HG02610 (cell line): Measurements from ENCODE around the gene PPP1R3F.

Experiments used
- ATAC-seq: cut with Tn5 transposase; IDR thresholded peaks from one replicate; pipeline ENCODE4 v1.9.1; 2021; ENCODE audit warnings: mild to moderate bottlenecking, moderate library complexity; ENCODE audit not compliant: unreplicated experiment

The PPP1R3F gene, protein sequence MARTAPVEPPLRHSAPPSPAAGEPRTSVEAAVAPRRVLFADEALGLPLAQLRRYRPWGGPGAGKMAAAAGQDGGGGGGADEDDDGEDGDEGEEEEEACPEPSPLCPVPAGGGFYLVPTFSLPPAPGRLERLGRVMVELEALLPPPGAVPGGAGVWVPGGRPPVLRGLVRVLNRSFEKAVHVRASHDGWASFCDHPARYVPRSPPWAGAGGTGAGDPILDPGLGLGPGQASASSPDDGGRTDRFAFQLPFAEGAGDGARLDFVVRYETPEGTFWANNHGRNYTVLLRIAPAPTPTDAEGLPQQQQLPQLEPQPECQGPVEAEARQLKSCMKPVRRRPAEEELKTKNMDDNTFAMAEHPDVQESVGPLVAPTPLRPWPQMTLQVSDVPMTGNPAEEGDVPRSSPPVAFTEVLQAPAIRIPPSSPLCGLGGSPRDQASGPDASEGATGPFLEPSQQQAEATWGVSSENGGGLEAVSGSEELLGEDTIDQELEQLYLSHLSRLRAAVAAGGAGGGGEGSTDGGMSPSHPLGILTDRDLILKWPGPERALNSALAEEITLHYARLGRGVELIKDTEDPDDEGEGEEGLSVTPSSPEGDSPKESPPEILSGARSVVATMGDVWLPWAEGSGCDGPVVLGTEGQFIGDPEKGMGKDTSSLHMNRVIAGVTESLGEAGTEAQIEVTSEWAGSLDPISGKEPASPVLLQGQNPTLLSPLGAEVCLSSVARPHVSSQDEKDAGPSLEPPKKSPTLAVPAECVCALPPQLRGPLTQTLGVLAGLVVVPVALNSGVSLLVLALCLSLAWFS

DNA sequence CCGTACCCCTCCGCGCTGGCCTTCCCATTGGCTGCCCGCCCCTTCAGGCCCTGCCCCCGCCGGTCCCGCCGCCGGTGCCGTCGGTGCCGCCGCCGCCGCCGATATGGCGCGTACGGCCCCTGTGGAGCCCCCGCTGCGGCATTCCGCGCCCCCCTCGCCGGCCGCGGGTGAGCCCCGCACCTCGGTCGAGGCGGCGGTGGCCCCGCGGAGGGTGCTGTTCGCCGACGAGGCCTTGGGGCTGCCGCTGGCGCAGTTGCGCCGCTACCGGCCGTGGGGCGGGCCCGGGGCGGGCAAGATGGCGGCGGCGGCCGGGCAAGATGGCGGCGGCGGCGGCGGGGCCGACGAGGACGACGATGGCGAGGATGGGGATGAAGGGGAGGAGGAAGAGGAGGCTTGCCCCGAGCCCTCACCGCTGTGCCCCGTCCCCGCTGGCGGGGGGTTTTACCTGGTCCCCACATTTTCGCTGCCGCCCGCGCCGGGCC, at the start of gene PPP1R3F:
PPP1R3F (plus strand) TSS at position 27 of the 482 bp plus-strand sequence; CDS start at position 104, 77 bp downstream.
- ATAC-seq = peak; percentile 14

- ATAC-seq = no peak
Measured at GRCh38 chrX:49220100-49220499, 49.5 kb upstream of the PPP1R3F start.

DNA sequence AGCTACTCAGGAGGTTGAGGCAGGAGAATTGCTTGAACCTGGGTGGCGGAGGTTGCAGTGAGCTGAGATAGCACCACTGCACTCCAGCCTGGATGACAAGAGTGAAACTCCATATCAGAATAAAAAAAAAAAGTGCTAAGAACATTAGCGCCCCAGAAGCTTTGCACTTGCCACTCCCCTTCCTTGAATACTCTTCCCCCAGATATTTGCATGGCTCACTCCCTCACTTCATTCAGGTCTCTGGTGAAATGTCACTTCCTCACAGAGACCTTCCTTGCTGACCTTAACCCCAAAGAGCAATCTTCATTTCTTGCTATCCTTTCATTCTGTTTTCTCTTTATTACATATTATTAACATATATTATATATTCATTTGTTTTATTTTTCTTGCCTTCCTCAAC, 47.7 kb upstream of the PPP1R3F start:
- no peak for ATAC-seq

GRCh38 chrX:49225858-49226257, 43.7 kb upstream of the PPP1R3F start:
- no peak for ATAC-seq

GRCh38 chrX:49226946-49227345, 42.6 kb upstream of the PPP1R3F start:
- ATAC-seq = no peak

GRCh38 chrX:49227726-49228125, 41.9 kb upstream of the PPP1R3F start:
- ATAC-seq = no peak

DNA sequence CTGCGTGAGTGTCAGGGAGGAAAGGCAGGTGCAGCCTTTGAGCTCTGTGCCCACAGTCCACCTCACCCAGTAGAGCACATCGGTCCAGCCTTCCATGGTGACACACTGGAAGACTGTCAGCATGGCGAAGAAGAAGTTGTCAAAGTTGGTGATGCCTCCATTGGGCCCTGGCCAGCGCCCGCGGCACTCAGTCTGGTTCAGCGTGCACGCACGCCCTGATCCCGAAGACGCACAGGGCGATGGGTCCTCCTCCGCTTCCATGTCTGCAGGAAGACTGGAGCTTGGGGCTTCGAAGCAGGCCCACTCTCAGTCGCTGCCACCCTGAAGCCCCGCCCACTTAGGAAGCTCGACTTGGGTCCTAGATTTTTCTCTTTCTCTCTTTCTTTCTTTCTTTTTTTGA, 41.4 kb upstream of the PPP1R3F start:
- no peak for ATAC-seq

GRCh38 chrX:49230500-49231232, 38.9 kb upstream of the PPP1R3F start:
- peak; percentile 52 for ATAC-seq

DNA sequence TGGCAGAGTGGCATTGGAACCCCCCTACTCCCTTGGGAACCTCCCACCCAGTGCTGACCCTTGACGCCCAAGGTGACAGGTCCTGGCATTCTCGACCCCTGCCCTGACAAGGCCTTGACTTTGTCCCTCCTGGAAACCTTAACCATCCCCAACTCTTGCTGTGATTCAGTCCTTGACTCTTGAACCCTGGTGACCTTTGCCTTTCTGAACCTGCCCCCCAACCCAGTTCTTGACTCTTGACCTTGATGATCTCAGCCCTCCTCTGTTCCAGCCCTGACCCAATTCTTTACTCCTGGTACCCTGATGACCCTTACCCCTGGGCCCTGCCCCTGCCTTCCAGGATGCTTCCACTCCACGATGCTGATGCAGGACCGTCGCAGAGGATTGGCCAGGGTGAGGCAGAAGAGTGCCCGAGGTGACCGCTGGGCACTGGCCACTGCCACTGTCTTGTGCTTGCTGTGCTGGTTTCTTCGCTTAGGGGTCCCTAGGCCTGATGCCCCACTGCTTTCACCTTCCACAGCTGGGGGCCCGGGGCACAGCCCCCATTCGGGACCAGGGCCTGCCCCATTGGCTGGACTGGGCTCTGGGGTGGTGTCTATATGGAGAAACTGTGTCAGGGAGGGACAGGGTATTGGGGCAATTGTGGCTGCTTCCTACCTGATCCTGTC, 38.1 kb upstream of the PPP1R3F start:
- no peak for ATAC-seq

GRCh38 chrX:49232525-49232924, 37.1 kb upstream of the PPP1R3F start:
- ATAC-seq = no peak

GRCh38 chrX:49233176-49233575, 36.4 kb upstream of the PPP1R3F start, which contains the start of gene CACNA1F:
Gene CACNA1F, minus strand, starts transcription at chrX:49233340. Its CDS starts 31 bp downstream, at chrX:49233309.
- ATAC-seq = no peak

DNA sequence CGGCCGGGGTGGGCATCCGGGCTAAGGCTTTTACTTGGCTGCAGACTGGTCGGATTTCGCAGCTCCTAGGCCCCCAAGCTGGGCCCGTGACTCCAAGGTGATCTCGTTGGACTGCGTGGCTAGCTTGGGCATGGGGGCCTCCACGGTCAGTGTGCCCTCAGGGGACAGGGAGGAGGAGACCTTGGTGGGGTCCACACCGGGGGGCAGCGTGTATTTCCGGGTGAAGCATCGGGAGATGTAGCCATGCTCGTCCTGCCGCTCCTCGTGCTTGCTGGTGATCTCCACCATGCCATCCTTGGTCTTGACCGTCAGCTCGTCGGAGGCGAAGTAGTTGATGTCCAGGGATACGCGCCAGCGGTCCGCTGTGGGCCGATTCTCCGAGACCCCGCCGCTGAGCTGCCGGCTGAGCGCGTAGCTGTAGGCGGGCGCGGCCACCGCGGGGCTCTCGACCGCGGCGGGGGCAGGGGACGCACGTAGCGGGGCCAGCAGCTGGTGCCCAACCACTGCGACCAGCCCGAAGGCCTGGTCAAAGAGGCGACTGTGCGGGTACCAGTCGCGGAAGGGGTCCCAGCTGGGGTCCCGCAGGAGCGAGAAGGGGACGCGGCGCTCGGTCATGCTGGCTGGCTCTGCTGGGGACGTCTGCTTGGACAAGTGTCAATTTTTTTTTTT, 35.6 kb upstream of the PPP1R3F start:
- no peak for ATAC-seq

- ATAC-seq = no peak
Measured at GRCh38 chrX:49237060-49237459, 32.5 kb upstream of the PPP1R3F start.

DNA sequence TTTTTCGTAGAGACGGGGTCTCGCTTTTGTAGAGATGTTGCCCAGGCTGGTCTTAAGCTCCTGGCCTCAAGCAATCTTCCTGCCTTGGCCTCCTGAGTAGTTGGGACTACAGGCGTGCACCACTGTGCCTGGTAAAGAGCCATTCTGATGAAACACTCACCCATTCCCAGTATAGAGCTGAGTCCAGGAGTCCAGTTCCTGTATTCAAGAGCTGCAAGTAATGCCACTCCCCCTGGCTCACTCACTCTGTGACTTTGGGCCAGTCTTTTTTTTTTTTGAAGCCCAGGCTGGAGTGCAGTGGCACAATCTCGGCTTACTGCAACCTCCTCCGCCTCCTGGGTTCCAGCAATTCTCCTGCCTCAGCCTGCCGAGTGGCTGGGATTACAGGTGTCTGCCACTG, 30.9 kb upstream of the PPP1R3F start:
- ATAC-seq = no peak

DNA sequence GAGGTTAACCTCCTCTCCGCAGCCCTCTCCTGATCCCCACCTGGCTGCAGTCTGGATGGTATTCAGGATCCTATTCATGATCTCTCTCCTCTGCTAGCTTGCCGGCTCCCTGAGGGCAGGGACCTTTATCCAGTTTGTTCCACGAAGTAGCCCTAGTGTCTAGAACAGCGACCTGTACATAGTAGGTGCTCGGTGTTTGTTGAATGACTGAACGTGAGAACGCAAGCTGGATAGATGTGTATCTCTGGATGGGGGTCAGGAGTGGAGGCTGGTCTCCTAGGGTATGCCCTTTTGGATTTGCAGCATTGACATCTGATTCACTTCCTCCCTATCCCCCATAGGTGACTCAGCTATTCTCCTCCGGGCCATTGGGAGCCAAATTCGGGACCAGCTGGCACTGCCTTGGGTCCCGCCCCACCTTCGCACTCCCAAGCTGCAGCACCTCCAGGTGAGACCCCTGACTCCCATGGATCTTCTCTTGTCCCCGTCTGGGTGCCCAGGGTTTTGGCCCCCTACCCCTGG, 27.0 kb upstream of the PPP1R3F start:
- no peak for ATAC-seq

DNA sequence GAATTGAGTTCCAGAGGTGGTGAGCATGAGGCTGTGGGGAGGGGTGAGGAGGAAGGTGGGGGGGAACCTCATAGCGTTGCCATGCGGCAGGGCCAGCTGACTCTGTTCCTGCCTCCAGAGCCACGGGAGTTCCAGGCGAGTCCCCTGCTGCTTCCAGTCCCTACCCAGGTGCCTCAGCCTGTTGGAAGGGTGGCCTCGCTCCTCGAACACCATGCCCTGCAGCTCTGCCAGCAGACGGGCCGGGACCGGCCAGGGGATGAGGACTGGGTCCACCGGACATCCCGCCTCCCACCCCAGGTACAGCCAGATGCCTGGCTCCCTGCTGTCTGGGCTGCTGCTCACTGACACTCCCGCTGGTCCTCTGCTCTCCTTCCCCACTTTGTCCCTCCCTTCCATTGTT, 26.4 kb upstream of the PPP1R3F start:
- no peak for ATAC-seq

DNA sequence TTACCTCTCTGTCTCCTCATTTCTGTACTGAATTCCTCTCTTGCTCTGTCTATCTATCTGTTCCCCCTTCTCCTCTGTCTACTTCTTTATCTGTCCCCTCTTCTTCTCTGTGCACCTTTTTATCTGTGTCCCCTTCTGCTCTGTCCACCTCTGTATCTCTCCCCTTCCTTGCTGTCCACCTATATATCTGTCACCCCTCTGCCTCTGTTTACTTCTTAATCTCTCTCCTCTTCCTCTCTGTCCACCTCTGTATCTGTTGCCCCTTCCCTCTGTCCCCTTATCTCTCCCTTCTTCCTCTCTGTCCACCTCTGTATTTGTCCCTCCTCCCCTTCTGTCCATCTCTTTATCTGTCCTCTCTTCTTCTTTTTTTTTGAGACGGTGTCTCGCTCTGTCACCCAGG, 25.4 kb upstream of the PPP1R3F start:
- ATAC-seq = no peak

- ATAC-seq = no peak
Measured at GRCh38 chrX:49246541-49246940, 23.1 kb upstream of the PPP1R3F start.

DNA sequence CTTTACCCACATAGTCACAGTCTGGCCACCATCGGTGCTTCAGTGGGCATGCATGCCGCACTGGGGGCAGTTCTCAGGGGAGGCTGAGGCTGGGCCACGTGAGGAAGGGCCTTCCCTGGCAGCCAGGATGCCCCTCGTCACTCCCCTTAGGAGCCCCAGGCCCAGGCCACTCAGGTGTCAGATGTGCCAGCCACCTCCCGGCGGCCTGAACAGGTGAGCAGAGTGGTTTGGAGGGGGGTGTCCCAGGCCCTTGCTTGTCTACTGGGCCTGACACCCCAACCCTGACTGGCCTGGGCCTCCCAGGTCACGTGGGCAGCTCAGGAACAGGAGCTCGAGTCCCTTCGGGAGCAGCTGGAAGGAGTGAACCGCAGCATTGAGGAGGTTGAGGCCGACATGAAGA, 22.2 kb upstream of the PPP1R3F start:
- no peak for ATAC-seq
